Mesothelial cell of epicardium (in vitro differentiated cells): ENCODE measurements around the gene HSPB9. TPM values are rescaled to one million over a fixed set of nuclear protein-coding genes. Genes with fewer than 3 reads are reported as not detected.
A peak's percentile ranks its signal among the peaks of the same experiment; 100 is the strongest.

Experiments
- DNase-seq, 2 experiments: peaks; one replicate each; pipeline ENCODE4 v3.0.0; 2021; ENCODE audit warnings: low spot score in 2 of 2; ENCODE audit not compliant: unreplicated experiment in 2 of 2
- H3K27ac Mint-ChIP-seq: 2 replicates; pipeline ENCODE4 v1.8.0; 2021; ENCODE audit warnings: mixed read lengths
- H3K27me3 Mint-ChIP-seq: 2 replicates; pipeline ENCODE4 v1.8.0; 2021; ENCODE audit warnings: low read depth, mixed read lengths
- H3K36me3 Mint-ChIP-seq: 2 replicates; pipeline ENCODE4 v1.8.0; 2021; ENCODE audit warnings: mixed read lengths
- H3K4me1 Mint-ChIP-seq: 2 replicates; pipeline ENCODE4 v1.8.0; 2021; ENCODE audit warnings: mixed read lengths
- H3K4me3 Mint-ChIP-seq: 2 replicates; pipeline ENCODE4 v1.8.0; 2021; ENCODE audit warnings: mild to moderate bottlenecking, moderate library complexity, mixed read lengths
- H3K9me3 Mint-ChIP-seq: 2 replicates; pipeline ENCODE4 v1.8.0; 2021; ENCODE audit warnings: mixed read lengths
- CTCF ChIP-seq: fragments of 200-600 bp; sonication (generic); IDR thresholded peaks from one replicate; pipeline ENCODE4 v1.5.0; 2021; ENCODE audit warnings: antibody characterized with exemption; ENCODE audit not compliant: unreplicated experiment
- total RNA-seq: library from RNA; stranded (reverse); gene quantifications from 3 replicates; pipeline ENCODE4 v1.2.1, GENCODE V29; 2021

HSPB9 gene, protein sequence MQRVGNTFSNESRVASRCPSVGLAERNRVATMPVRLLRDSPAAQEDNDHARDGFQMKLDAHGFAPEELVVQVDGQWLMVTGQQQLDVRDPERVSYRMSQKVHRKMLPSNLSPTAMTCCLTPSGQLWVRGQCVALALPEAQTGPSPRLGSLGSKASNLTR
- total RNA-seq: 0.18 TPM in 1 of 3 replicates, not detected in the others

GRCh38 chr17:42122371-42123303, at the start of gene HSPB9:
TSS of gene HSPB9 (plus strand) at chr17:42122804. CDS start at chr17:42122851, 47 bp downstream.
- DNase-seq: no peak
- Mint-ChIP-seq H3K27me3 (no peaks in the 10 kb centered on the region), H3K4me3 (peak within 1 kb of the TSS; percentile 63), H3K9me3 (no peaks in the 10 kb centered on the region), H3K36me3 (peaks cover 17% of the 10 kb centered on the region), H3K4me1 (peaks cover 19% of the 10 kb centered on the region), H3K27ac (peak within 1 kb of the TSS; percentile 83)
- no peak for TF ChIP-seq CTCF

GRCh38 chr17:42075789-42076188, 46.8 kb upstream of the HSPB9 start:
- H3K4me1 Mint-ChIP-seq: no peaks in the 10 kb centered on the region
- no peaks in the 10 kb centered on the region for H3K9me3 Mint-ChIP-seq
- H3K4me3 Mint-ChIP-seq: no peak overlapping the region
- TF ChIP-seq CTCF: no peak
- DNase-seq: no peak
- H3K36me3 Mint-ChIP-seq: no peaks in the 10 kb centered on the region
- peaks cover 47% of the 10 kb centered on the region for H3K27me3 Mint-ChIP-seq
- H3K27ac Mint-ChIP-seq: no peak overlapping the region

GRCh38 chr17:42076797-42077559, 45.6 kb upstream of the HSPB9 start:
- no peaks in the 10 kb centered on the region for H3K9me3 Mint-ChIP-seq
- DNase-seq: no peak
- no peaks in the 10 kb centered on the region for H3K36me3 Mint-ChIP-seq
- no peak overlapping the region for H3K27ac Mint-ChIP-seq
- H3K27me3 Mint-ChIP-seq: peaks cover 35% of the 10 kb centered on the region
- no peak for TF ChIP-seq CTCF
- no peak overlapping the region for H3K4me3 Mint-ChIP-seq
- no peaks in the 10 kb centered on the region for H3K4me1 Mint-ChIP-seq

DNA sequence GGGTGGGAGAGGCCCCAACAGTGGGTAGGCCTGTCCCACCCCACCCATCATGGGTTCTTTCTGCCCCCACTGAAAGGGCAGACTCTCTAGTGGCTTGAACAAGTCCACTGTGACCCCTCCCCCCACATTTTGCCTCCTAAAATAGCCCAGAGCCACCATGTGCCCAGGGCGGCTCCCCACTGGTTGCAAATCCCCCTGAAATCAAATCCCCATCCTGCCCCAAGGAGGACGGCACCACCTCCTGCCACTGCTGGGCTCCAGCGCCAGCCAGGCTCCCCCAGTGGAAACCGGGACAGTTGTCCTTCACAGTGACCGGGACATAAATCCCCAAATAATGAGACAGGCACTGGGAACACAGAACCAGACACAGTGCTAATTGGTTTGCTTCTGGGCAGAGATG, 44.8 kb upstream of the HSPB9 start:
- no peak overlapping the region for H3K27ac Mint-ChIP-seq
- H3K36me3 Mint-ChIP-seq: no peaks in the 10 kb centered on the region
- DNase-seq: no peak
- no peak overlapping the region for H3K4me3 Mint-ChIP-seq
- TF ChIP-seq CTCF: no peak
- no peaks in the 10 kb centered on the region for H3K9me3 Mint-ChIP-seq
- peaks cover 31% of the 10 kb centered on the region for H3K27me3 Mint-ChIP-seq
- H3K4me1 Mint-ChIP-seq: no peaks in the 10 kb centered on the region

DNA sequence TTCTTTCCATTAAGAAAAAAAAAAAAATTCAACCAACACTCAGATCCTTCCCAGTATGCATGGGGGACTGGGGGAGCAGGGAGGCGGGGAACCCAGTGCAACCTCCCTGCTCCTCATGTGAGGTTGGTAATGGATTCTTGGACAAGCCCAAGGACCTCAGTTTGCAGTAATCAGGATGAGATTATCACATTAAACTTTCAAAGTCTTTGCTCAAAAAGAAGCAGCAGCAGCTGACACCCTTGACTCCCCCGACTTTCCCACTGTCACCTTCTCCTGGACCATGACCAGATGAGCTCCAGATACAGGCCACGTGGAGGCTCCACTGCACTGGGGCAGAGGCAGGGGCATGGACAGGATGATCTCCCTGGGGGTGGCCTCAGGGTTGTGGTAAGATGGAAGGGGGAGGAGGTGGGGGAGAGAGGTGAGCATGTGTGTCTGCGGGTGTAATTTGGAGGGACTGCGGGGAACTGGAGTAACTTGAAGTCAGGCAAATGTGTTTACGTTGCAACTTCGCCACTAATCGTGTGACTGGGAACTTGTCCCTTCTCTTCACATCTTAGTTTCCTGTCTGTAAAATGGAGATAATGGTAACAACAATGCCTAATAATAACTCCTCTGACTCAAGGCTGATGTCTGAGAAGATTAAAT, 44.1 kb upstream of the HSPB9 start:
- no peak for DNase-seq
- H3K4me3 Mint-ChIP-seq: no peak overlapping the region
- H3K27ac Mint-ChIP-seq: no peak overlapping the region
- no peaks in the 10 kb centered on the region for H3K9me3 Mint-ChIP-seq
- no peaks in the 10 kb centered on the region for H3K36me3 Mint-ChIP-seq
- peaks cover 23% of the 10 kb centered on the region for H3K27me3 Mint-ChIP-seq
- TF ChIP-seq CTCF: no peak
- no peaks in the 10 kb centered on the region for H3K4me1 Mint-ChIP-seq
